Suprapubic skin (tissue), 4 donors: ENCODE measurements around the gene PLXNA2.

ENCODE experiments used
- CTCF ChIP-seq, 2 donors: fragments of 200-600 bp in 1 of 2; fragments of 450-650 bp in 1 of 2; sonication (generic) in 1 of 2; IDR thresholded peaks; one replicate each; pipeline ENCODE4 v1.5.1; 2016 to 2019; ENCODE audit warnings: antibody characterized with exemption in 2 of 2, mild to moderate bottlenecking in 1 of 2, moderate library complexity in 1 of 2
- EP300 ChIP-seq: sonication (generic); formaldehyde crosslinking; IDR thresholded peaks from one replicate; pipeline ENCODE4 v1.6.1; 2017; ENCODE audit warnings: antibody characterized with exemption
- POLR2A ChIP-seq, 2 donors: fragments of 450-650 bp; IDR thresholded peaks; one replicate each; pipeline ENCODE4 v1.6.1; 2017; ENCODE audit warnings: antibody characterized with exemption in 2 of 2, mild to moderate bottlenecking in 2 of 2, moderate library complexity in 2 of 2
- POLR2AphosphoS5 ChIP-seq, 3 donors: sonication (generic); formaldehyde crosslinking; IDR thresholded peaks; one replicate each; pipeline ENCODE4 v1.6.1; 2017; ENCODE audit warnings: antibody characterized with exemption in 3 of 3

DNA sequence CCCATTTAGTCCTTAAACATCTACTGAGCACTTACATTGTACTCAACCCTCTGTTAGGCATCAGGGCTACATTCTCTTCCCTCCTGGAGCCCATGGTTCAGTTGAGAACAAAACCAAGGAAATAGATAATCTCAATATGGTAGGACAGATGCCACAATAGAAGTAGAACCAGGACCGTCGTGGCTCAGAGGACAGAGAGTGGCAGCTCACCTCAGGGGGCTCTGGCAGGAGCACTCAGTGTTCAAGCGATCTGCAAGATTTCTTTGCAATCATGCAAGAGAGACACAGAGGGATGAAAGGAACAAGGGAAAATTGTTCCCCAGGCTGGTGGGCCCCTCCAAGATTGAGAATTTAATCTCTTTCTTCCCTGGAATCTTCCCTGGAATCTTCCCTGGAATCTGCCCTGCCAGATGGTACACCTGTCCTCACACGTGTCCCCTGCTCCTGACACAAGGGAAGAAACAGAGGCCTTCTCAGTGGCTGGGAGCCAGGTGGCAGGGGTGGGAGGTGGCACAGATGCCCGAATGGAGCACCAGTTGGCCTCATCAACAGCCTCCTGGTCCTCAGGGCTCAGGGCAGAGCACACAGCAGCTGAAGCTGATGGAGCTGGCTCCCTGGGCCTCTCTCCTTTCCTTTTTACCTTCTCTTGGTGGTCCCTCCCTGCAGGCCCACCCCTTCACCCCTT lies 135.4 kb downstream of the PLXNA2 start:
- TF ChIP-seq POLR2AphosphoS5 (IDR thresholded peaks at IDR 0.05) (no peak), CTCF (IDR thresholded peaks at IDR 0.05) (no peak), POLR2A (IDR thresholded peaks at IDR 0.05) (no peak), EP300 (no peak)
